BLaER1 treated with 17β-estradiol and CSF1 and Interleukin-3, amounts not matched to agents 10 nM and 100 nM (cell line): ENCODE measurements around the gene SCGB1A1.

Source experiments
- H3K27ac ChIP-seq, 11 experiments: shearing (Covaris generic); formaldehyde crosslinking; 2 replicates each; pipeline ENCODE4 v1.8.1; 2022
- H3K27me3 ChIP-seq, 11 experiments: shearing (Covaris generic); formaldehyde crosslinking; 2 replicates each; pipeline ENCODE4 v1.8.1; 2022
- H3K36me3 ChIP-seq, 11 experiments: shearing (Covaris generic); formaldehyde crosslinking; 2 replicates each; pipeline ENCODE4 v1.8.1; 2022
- H3K4me1 ChIP-seq, 10 experiments: shearing (Covaris generic); formaldehyde crosslinking; 2 replicates each; pipeline ENCODE4 v1.8.1; 2022
- H3K4me2 ChIP-seq, 11 experiments: shearing (Covaris generic); formaldehyde crosslinking; 2 replicates each; pipeline ENCODE4 v1.8.1; 2022
- H3K4me3 ChIP-seq, 10 experiments: shearing (Covaris generic); formaldehyde crosslinking; 2 replicates each; pipeline ENCODE4 v1.8.1; 2022
- H3K9ac ChIP-seq, 11 experiments: shearing (Covaris generic); formaldehyde crosslinking; 2 replicates each; pipeline ENCODE4 v1.8.1; 2022
- H3K9me3 ChIP-seq, 11 experiments: shearing (Covaris generic); formaldehyde crosslinking; replicated peaks in 1 of 11; 2 replicates each; pipeline ENCODE4 v1.8.1; 2022
- H4K20me1 ChIP-seq, 11 experiments: shearing (Covaris generic); formaldehyde crosslinking; 2 replicates each; pipeline ENCODE4 v1.8.1; 2022
- Cebpa-rat ChIP-seq, 11 experiments: shearing (Covaris generic); IDR thresholded peaks; 2 replicates each; pipeline ENCODE4 v1.8.1; 2022

SCGB1A1 gene

GRCh38 chr11:62387381-62387780 lies 31.5 kb upstream of the SCGB1A1 start:
- no peak for TF ChIP-seq Cebpa-rat (IDR thresholded peaks at IDR 0.05)
- no peak overlapping the region for H3K4me3 ChIP-seq
- no peaks in the 10 kb centered on the region for H4K20me1 ChIP-seq
- no peak overlapping the region for H3K27ac ChIP-seq
- no peaks in the 10 kb centered on the region for H3K9me3 ChIP-seq
- no peak overlapping the region for H3K4me2 ChIP-seq
- no peak overlapping the region for H3K9ac ChIP-seq
- peaks cover 0 to 11% (median 0%) of the 10 kb centered on the region in 10 experiments; a peak in 8 of 20 replicates for H3K4me1 ChIP-seq
- no peaks in the 10 kb centered on the region for H3K27me3 ChIP-seq
- no peaks in the 10 kb centered on the region for H3K36me3 ChIP-seq

- H3K9me3 ChIP-seq = no peaks in the 10 kb centered on the region
- H3K27ac ChIP-seq = no peak overlapping the region
- no peak overlapping the region for H3K9ac ChIP-seq
- H3K4me1 ChIP-seq = peaks cover 0 to 11% (median 0%) of the 10 kb centered on the region in 10 experiments; a peak in 8 of 20 replicates
- H3K27me3 ChIP-seq = no peaks in the 10 kb centered on the region
- H3K36me3 ChIP-seq = no peaks in the 10 kb centered on the region
- no peak overlapping the region for H3K4me2 ChIP-seq
- H3K4me3 ChIP-seq = no peak overlapping the region
- no peak for TF ChIP-seq Cebpa-rat (IDR thresholded peaks at IDR 0.05)
- no peaks in the 10 kb centered on the region for H4K20me1 ChIP-seq
These were observed 29.8 kb upstream of the SCGB1A1 start for GRCh38 chr11:62388999-62389398.

GRCh38 chr11:62390237-62390636 lies 28.6 kb upstream of the SCGB1A1 start:
- Histone ChIP-seq H3K27ac (no peak overlapping the region), H4K20me1 (no peaks in the 10 kb centered on the region; a peak in 1 of 22 replicates), H3K36me3 (no peaks in the 10 kb centered on the region), H3K27me3 (no peaks in the 10 kb centered on the region), H3K9ac (peak overlapping the region in 1 of 11 experiments; percentile 43; a peak in 1 of 22 replicates), H3K4me1 (peaks cover 0 to 17% (median 2%) of the 10 kb centered on the region in 10 experiments; a peak in 10 of 20 replicates), H3K4me3 (no peak overlapping the region), H3K4me2 (peak overlapping the region in 3 of 11 experiments; percentile 8 to 55 (median 18); a peak in 4 of 22 replicates), H3K9me3 (no peaks in the 10 kb centered on the region)
- no peak for TF ChIP-seq Cebpa-rat (IDR thresholded peaks at IDR 0.05)

- Histone ChIP-seq H3K4me1 (peaks cover 0 to 20% (median 2%) of the 10 kb centered on the region in 10 experiments; a peak in 10 of 20 replicates), H3K4me3 (no peak overlapping the region), H3K36me3 (no peaks in the 10 kb centered on the region), H3K27me3 (no peaks in the 10 kb centered on the region), H3K27ac (no peak overlapping the region), H3K9ac (no peak overlapping the region), H3K9me3 (no peaks in the 10 kb centered on the region), H3K4me2 (peak overlapping the region in 3 of 11 experiments; percentile 8 to 55 (median 18); a peak in 4 of 22 replicates), H4K20me1 (no peaks in the 10 kb centered on the region; a peak in 1 of 22 replicates)
- no peak; a peak in 1 of 22 replicates for TF ChIP-seq Cebpa-rat (IDR thresholded peaks at IDR 0.05)
These were observed 28.1 kb upstream of the SCGB1A1 start for GRCh38 chr11:62390722-62391121.

- Histone ChIP-seq H3K4me2 (no peak overlapping the region), H3K4me3 (no peak overlapping the region), H3K36me3 (no peaks in the 10 kb centered on the region), H3K9me3 (no peaks in the 10 kb centered on the region), H3K4me1 (peaks cover 1 to 23% (median 5%) of the 10 kb centered on the region in 10 experiments; a peak in 15 of 20 replicates), H3K27ac (no peak overlapping the region), H3K27me3 (no peaks in the 10 kb centered on the region), H3K9ac (no peak overlapping the region), H4K20me1 (no peaks in the 10 kb centered on the region; a peak in 1 of 22 replicates)
- no peak for TF ChIP-seq Cebpa-rat (IDR thresholded peaks at IDR 0.05)
These were observed 27.0 kb upstream of the SCGB1A1 start for GRCh38 chr11:62391642-62392425.

GRCh38 chr11:62392506-62392905 lies 26.3 kb upstream of the SCGB1A1 start:
- TF ChIP-seq Cebpa-rat (IDR thresholded peaks at IDR 0.05) = no peak
- H3K9me3 ChIP-seq = no peaks in the 10 kb centered on the region

GRCh38 chr11:62393061-62393611 lies 25.7 kb upstream of the SCGB1A1 start:
- H3K27ac ChIP-seq = no peak overlapping the region
- H3K27me3 ChIP-seq = no peaks in the 10 kb centered on the region
- TF ChIP-seq Cebpa-rat (IDR thresholded peaks at IDR 0.05) = no peak
- H4K20me1 ChIP-seq = no peaks in the 10 kb centered on the region; a peak in 1 of 22 replicates
- H3K9me3 ChIP-seq = no peaks in the 10 kb centered on the region
- H3K4me2 ChIP-seq = no peak overlapping the region
- H3K4me3 ChIP-seq = no peak overlapping the region
- H3K9ac ChIP-seq = no peak overlapping the region; a peak in 2 of 22 replicates
- peaks cover 14 to 36% (median 18%) of the 10 kb centered on the region in 10 experiments for H3K4me1 ChIP-seq
- no peaks in the 10 kb centered on the region for H3K36me3 ChIP-seq

More at GRCh38 chr11:62392506-62392905, 26.3 kb upstream of the SCGB1A1 start:
- Histone ChIP-seq H3K27ac (no peak overlapping the region), H3K36me3 (no peaks in the 10 kb centered on the region), H4K20me1 (no peaks in the 10 kb centered on the region; a peak in 1 of 22 replicates), H3K4me1 (peaks cover 8 to 29% (median 11%) of the 10 kb centered on the region in 10 experiments), H3K4me2 (no peak overlapping the region), H3K27me3 (no peaks in the 10 kb centered on the region), H3K4me3 (no peak overlapping the region), H3K9ac (no peak overlapping the region; a peak in 1 of 22 replicates)

- Histone ChIP-seq H3K4me1 (peaks cover 20 to 42% (median 24%) of the 10 kb centered on the region in 10 experiments), H3K36me3 (no peaks in the 10 kb centered on the region), H3K4me3 (no peak overlapping the region), H3K4me2 (no peak overlapping the region), H3K9me3 (no peaks in the 10 kb centered on the region), H3K27ac (no peak overlapping the region), H3K9ac (no peak overlapping the region; a peak in 1 of 22 replicates), H4K20me1 (no peaks in the 10 kb centered on the region; a peak in 1 of 22 replicates), H3K27me3 (no peaks in the 10 kb centered on the region)
- TF ChIP-seq Cebpa-rat (IDR thresholded peaks at IDR 0.05) = no peak
These were observed 25.1 kb upstream of the SCGB1A1 start for GRCh38 chr11:62393735-62394134.

GRCh38 chr11:62394825-62395538 lies 23.9 kb upstream of the SCGB1A1 start:
- H4K20me1 ChIP-seq = no peaks in the 10 kb centered on the region; a peak in 1 of 22 replicates
- no peak for TF ChIP-seq Cebpa-rat (IDR thresholded peaks at IDR 0.05)
- H3K4me2 ChIP-seq = peak overlapping the region in 3 of 11 experiments; percentile 3 to 36 (median 32); a peak in 2 of 22 replicates
- no peaks in the 10 kb centered on the region for H3K9me3 ChIP-seq
- no peak overlapping the region for H3K9ac ChIP-seq
- H3K36me3 ChIP-seq = no peaks in the 10 kb centered on the region
- peak overlapping the region in 2 of 11 experiments; percentile 7 to 17; a peak in 3 of 22 replicates for H3K27ac ChIP-seq
- no peaks in the 10 kb centered on the region for H3K27me3 ChIP-seq
- peaks cover 23 to 50% (median 31%) of the 10 kb centered on the region in 10 experiments for H3K4me1 ChIP-seq
- H3K4me3 ChIP-seq = no peak overlapping the region
